ENCODE measurements around the gene SETD3. TPM values are rescaled to one million over a fixed set of nuclear protein-coding genes. Genes with fewer than 3 reads are reported as not detected.
A peak's percentile ranks its signal among the peaks of the same experiment; 100 is the strongest.

Gene SETD3
- total RNA-seq, 1 donor from 2014 or later: 92.5 TPM

- no peak for ATAC-seq (ENCODE audit: poor library complexity)
- DNase-seq: no peak
- intact Hi-C loops (cut with DNase I): no loop called here
These were observed 27.4 kb upstream of the SETD3 start for GRCh38 chr14:99507860-99508640.

- intact Hi-C loops (cut with DNase I): no loop called here
- ATAC-seq (ENCODE audit: poor library complexity): no peak
- DNase-seq: no peak
These were observed 25.6 kb upstream of the SETD3 start for GRCh38 chr14:99506276-99506675.

GRCh38 chr14:99505089-99505488, 24.4 kb upstream of the SETD3 start:
- no peak for DNase-seq
- intact Hi-C loops (cut with DNase I): no loop called here
- no peak for ATAC-seq (ENCODE audit: poor library complexity)

- no peak for ATAC-seq (ENCODE audit: poor library complexity)
- intact Hi-C loops (cut with DNase I): no loop called here
- DNase-seq: no peak
These were observed 23.3 kb upstream of the SETD3 start for GRCh38 chr14:99503848-99504453.

- intact Hi-C loops (cut with DNase I): no loop called here
- no peak for ATAC-seq (ENCODE audit: poor library complexity)
- DNase-seq: no peak
These were observed 22.3 kb upstream of the SETD3 start for GRCh38 chr14:99502989-99503421.

GRCh38 chr14:99497894-99498293, 17.2 kb upstream of the SETD3 start:
- intact Hi-C loops (cut with DNase I): no loop called here
- ATAC-seq (ENCODE audit: poor library complexity): no peak
- no peak for DNase-seq

- ATAC-seq (ENCODE audit: poor library complexity) (no peak), DNase-seq (no peak)
- intact Hi-C loops (cut with DNase I): no loop called here
These were observed 16.7 kb upstream of the SETD3 start for GRCh38 chr14:99497341-99497740.

- ATAC-seq (ENCODE audit: poor library complexity): no peak
- DNase-seq: no peak
- intact Hi-C loops (cut with DNase I): no loop called here
These were observed 3.4 kb upstream of the SETD3 start for GRCh38 chr14:99484106-99484505.

- intact Hi-C loops (cut with DNase I): no loop called here
- no peak for ATAC-seq (ENCODE audit: poor library complexity)
These were observed 1.1 kb upstream of the SETD3 start for GRCh38 chr14:99481745-99482099.

GRCh38 chr14:99480917-99481744, 472 bp upstream of the SETD3 start, which contains the start of gene CCNK:
TSS of gene CCNK (plus strand) at chr14:99481409. CDS start at chr14:99492678, 11,269 bp downstream.
- ATAC-seq (ENCODE audit: poor library complexity) (peak; percentile 95), DNase-seq (peak; percentile 100)
- intact Hi-C loops (cut with DNase I): no loop called here

More at GRCh38 chr14:99481745-99482099, 1.1 kb upstream of the SETD3 start:
- no peak for DNase-seq

GRCh38 chr14:99479160-99479905, 1.3 kb downstream of the SETD3 start:
- no peak for ATAC-seq (ENCODE audit: poor library complexity)
- intact Hi-C loops (cut with DNase I): no loop called here
- DNase-seq: no peak

GRCh38 chr14:99478128-99478527, 2.5 kb downstream of the SETD3 start:
- ATAC-seq (ENCODE audit: poor library complexity): no peak
- no peak for DNase-seq
- intact Hi-C loops (cut with DNase I): no loop called here

- ATAC-seq (ENCODE audit: poor library complexity) (no peak), DNase-seq (no peak)
- intact Hi-C loops (cut with DNase I): no loop called here
These were observed 3.8 kb downstream of the SETD3 start for GRCh38 chr14:99476864-99477263.

GRCh38 chr14:99475660-99476059, 5.0 kb downstream of the SETD3 start:
- no peak for ATAC-seq (ENCODE audit: poor library complexity)
- intact Hi-C loops (cut with DNase I): no loop called here
- no peak for DNase-seq

GRCh38 chr14:99475179-99475578, 5.5 kb downstream of the SETD3 start:
- DNase-seq (no peak), ATAC-seq (ENCODE audit: poor library complexity) (peak; percentile 43)
- intact Hi-C loops (cut with DNase I): no loop called here

GRCh38 chr14:99473458-99473857, 7.2 kb downstream of the SETD3 start:
- ATAC-seq (ENCODE audit: poor library complexity): no peak
- DNase-seq: no peak
- intact Hi-C loops (cut with DNase I): no loop called here

- no peak for DNase-seq
- intact Hi-C loops (cut with DNase I): no loop called here
- ATAC-seq (ENCODE audit: poor library complexity): no peak
These were observed 7.7 kb downstream of the SETD3 start for GRCh38 chr14:99472937-99473336.

- ATAC-seq (ENCODE audit: poor library complexity) (no peak), DNase-seq (no peak)
- intact Hi-C loops (cut with DNase I): no loop called here
These were observed 8.9 kb downstream of the SETD3 start for GRCh38 chr14:99471731-99472130.
